Neural cell (in vitro differentiated cells): ENCODE measurements around the gene PAOX.

Source experiments
- POLR2AphosphoS5 ChIP-seq: IDR thresholded peaks from 2 replicates; pipeline ENCODE4 v1.6.1; 2012
- REST ChIP-seq: IDR thresholded peaks from 2 replicates; pipeline ENCODE4 v1.6.1; 2012; ENCODE audit warnings: borderline replicate concordance
- SMC3 ChIP-seq: fragments of 450-650 bp; conservative IDR thresholded peaks from 2 replicates; pipeline ENCODE4 v1.6.1; 2014; ENCODE audit warnings: antibody characterized with exemption, mild to moderate bottlenecking, moderate library complexity; ENCODE audit not compliant: poor library complexity

GRCh38 chr10:133334503-133335245, 44.4 kb upstream of the PAOX start:
- TF ChIP-seq REST (no peak), SMC3 (no peak), POLR2AphosphoS5 (no peak)
